ENCODE data around the gene METTL14.

GRCh38 chr4:118751629-118752323 is 66.6 kb downstream of the METTL14 start:
- TF ChIP-seq, protein P1, sequence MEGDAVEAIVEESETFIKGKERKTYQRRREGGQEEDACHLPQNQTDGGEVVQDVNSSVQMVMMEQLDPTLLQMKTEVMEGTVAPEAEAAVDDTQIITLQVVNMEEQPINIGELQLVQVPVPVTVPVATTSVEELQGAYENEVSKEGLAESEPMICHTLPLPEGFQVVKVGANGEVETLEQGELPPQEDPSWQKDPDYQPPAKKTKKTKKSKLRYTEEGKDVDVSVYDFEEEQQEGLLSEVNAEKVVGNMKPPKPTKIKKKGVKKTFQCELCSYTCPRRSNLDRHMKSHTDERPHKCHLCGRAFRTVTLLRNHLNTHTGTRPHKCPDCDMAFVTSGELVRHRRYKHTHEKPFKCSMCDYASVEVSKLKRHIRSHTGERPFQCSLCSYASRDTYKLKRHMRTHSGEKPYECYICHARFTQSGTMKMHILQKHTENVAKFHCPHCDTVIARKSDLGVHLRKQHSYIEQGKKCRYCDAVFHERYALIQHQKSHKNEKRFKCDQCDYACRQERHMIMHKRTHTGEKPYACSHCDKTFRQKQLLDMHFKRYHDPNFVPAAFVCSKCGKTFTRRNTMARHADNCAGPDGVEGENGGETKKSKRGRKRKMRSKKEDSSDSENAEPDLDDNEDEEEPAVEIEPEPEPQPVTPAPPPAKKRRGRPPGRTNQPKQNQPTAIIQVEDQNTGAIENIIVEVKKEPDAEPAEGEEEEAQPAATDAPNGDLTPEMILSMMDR (IDR thresholded peaks at IDR 0.05; ENCODE audit: low read depth, low read length) = no peak
- TF ChIP-seq EZH2phosphoT487 (IDR thresholded peaks at IDR 0.05; ENCODE audit: low read depth) = no peak
